ENCODE measurements around the gene PTPRE. TPM values are rescaled to one million over a fixed set of nuclear protein-coding genes. Genes with fewer than 3 reads are reported as not detected.

Gene PTPRE
- total RNA-seq, 1 donor from 2014 or later, result 2.6 TPM

DNA sequence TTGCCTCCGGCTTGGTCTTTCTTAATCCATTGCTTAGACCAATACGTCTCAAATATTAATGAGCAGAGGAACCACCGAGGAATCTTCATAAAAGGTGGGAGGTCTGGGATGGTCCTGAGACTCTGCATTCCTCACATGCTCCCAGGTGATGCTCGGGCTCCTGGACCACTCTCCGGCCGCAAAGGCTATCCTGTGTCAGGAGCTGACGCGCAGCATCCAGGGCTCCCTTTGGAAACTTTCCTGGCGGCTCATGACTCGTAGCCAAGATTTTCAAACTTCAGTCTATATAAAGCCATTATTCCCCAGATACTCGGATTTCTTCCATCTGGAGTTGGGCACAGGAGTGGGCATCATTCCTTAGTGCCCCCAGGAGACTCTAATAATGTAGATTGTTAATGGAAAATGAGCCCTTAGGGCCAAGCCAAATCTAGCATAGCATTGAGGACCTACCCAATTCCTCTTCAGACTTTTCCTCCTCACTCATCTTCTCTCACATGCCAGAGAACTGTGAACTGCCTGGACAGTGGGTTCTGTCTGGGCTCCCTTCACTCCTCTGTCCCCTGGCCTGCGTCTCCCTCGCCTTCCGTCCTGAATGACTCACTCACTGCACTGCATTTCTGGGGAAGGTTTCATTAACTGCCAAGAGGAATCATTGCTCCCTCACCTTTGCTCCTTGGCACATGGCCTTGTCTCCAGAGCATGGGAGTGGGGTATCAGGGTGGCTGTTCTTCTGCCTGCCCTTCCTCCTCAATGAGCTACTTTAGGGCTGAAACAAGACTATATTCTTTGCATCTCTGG, 130.0 kb downstream of the PTPRE start:
- TF ChIP-seq, protein P1, sequence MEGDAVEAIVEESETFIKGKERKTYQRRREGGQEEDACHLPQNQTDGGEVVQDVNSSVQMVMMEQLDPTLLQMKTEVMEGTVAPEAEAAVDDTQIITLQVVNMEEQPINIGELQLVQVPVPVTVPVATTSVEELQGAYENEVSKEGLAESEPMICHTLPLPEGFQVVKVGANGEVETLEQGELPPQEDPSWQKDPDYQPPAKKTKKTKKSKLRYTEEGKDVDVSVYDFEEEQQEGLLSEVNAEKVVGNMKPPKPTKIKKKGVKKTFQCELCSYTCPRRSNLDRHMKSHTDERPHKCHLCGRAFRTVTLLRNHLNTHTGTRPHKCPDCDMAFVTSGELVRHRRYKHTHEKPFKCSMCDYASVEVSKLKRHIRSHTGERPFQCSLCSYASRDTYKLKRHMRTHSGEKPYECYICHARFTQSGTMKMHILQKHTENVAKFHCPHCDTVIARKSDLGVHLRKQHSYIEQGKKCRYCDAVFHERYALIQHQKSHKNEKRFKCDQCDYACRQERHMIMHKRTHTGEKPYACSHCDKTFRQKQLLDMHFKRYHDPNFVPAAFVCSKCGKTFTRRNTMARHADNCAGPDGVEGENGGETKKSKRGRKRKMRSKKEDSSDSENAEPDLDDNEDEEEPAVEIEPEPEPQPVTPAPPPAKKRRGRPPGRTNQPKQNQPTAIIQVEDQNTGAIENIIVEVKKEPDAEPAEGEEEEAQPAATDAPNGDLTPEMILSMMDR (IDR thresholded peaks at IDR 0.05; ENCODE audit: unreplicated experiment), result no peak
- Mint-ChIP-seq H3K27me3 (ENCODE audit: low read depth) (peaks cover 15% of the 10 kb centered on the region), H3K4me1 (no peaks in the 10 kb centered on the region), H3K36me3 (no peaks in the 10 kb centered on the region), H3K9me3 (no peaks in the 10 kb centered on the region), H3K27ac (no peak overlapping the region), H3K4me3 (no peak overlapping the region)
- no peak for DNase-seq (ENCODE audit: low spot score in 2 of 2, unreplicated experiment in 2 of 2)

DNA sequence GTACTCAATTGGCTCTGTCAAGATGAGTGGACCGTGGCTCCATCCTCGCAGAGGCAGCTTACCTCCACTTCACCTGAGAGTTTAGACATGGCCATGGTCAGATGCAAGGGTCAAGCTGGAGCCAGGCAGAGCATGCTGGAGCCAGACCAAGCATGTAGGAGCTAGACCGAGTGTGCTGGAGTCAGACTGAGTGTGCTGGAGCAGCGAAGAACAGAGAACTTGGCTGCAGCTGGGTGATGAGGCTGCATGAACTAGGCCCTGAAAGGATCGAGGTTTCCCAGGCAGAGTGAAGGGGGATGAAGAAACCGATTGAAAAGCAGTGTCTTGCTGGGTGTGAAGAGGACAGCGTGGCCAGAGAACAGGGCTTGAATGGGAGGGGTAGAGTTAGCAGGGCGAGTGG, 133.2 kb downstream of the PTPRE start:
- TF ChIP-seq, protein P1 (IDR thresholded peaks at IDR 0.05; ENCODE audit: unreplicated experiment), result no peak
- DNase-seq (ENCODE audit: low spot score in 2 of 2, unreplicated experiment in 2 of 2), result no peak
- no peak overlapping the region for H3K27ac Mint-ChIP-seq
- H3K4me3 Mint-ChIP-seq, result no peak overlapping the region
- H3K4me1 Mint-ChIP-seq, result no peaks in the 10 kb centered on the region
- peaks cover 24% of the 10 kb centered on the region for H3K27me3 Mint-ChIP-seq (ENCODE audit: low read depth)
- no peaks in the 10 kb centered on the region for H3K9me3 Mint-ChIP-seq
- no peaks in the 10 kb centered on the region for H3K36me3 Mint-ChIP-seq

DNA sequence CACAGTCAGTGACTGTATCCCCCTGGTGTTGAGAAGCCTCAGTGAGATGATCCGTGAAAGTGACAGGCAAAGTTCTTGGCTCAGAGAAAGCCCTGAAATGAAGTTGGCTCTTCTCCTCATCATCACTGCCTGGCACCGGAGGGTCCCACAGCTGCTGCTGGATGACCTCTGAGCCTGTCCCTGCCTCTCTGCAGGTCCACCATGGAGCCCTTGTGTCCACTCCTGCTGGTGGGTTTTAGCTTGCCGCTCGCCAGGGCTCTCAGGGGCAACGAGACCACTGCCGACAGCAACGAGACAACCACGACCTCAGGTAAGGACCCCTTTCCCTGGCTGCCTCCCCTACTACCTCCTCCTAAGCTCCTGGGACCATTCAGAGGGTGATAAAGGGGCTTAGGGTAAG, 133.8 kb downstream of the PTPRE start:
- no peak overlapping the region for H3K27ac Mint-ChIP-seq
- no peaks in the 10 kb centered on the region for H3K4me1 Mint-ChIP-seq
- no peaks in the 10 kb centered on the region for H3K36me3 Mint-ChIP-seq
- no peak overlapping the region for H3K4me3 Mint-ChIP-seq
- H3K9me3 Mint-ChIP-seq, result no peaks in the 10 kb centered on the region
- no peak for DNase-seq (ENCODE audit: low spot score in 2 of 2, unreplicated experiment in 2 of 2)
- peaks cover 22% of the 10 kb centered on the region for H3K27me3 Mint-ChIP-seq (ENCODE audit: low read depth)
- TF ChIP-seq, protein P1 (IDR thresholded peaks at IDR 0.05; ENCODE audit: unreplicated experiment), result no peak

DNA sequence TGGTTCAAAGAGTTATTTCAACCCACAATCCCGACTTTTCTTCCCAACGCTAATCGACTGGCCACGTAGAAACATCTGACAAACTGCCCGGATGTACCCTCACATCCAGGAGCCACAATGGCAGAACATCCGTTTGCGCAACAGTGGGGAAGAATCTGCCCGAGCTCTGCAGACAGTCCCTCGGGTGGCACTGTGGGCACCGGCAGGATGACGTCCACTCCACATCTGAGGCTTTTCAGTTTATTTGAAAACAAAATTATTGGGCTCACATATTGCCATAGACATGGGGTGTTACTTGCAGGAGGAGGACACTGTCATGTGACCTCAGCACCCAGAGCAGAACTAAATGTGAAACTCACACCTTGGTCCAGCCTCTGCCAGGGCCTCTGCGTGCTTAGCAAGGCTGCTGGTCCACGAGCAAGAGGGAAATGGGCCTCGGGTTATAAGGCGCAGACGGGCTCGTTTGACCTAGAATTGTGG, 135.3 kb downstream of the PTPRE start:
- TF ChIP-seq, protein P1 (IDR thresholded peaks at IDR 0.05; ENCODE audit: unreplicated experiment), result no peak
- peaks cover 14% of the 10 kb centered on the region for H3K27me3 Mint-ChIP-seq (ENCODE audit: low read depth)
- H3K36me3 Mint-ChIP-seq, result no peaks in the 10 kb centered on the region
- no peak overlapping the region for H3K27ac Mint-ChIP-seq
- H3K9me3 Mint-ChIP-seq, result no peaks in the 10 kb centered on the region
- H3K4me3 Mint-ChIP-seq, result no peak overlapping the region
- DNase-seq (ENCODE audit: low spot score in 2 of 2, unreplicated experiment in 2 of 2), result no peak
- no peaks in the 10 kb centered on the region for H3K4me1 Mint-ChIP-seq

DNA sequence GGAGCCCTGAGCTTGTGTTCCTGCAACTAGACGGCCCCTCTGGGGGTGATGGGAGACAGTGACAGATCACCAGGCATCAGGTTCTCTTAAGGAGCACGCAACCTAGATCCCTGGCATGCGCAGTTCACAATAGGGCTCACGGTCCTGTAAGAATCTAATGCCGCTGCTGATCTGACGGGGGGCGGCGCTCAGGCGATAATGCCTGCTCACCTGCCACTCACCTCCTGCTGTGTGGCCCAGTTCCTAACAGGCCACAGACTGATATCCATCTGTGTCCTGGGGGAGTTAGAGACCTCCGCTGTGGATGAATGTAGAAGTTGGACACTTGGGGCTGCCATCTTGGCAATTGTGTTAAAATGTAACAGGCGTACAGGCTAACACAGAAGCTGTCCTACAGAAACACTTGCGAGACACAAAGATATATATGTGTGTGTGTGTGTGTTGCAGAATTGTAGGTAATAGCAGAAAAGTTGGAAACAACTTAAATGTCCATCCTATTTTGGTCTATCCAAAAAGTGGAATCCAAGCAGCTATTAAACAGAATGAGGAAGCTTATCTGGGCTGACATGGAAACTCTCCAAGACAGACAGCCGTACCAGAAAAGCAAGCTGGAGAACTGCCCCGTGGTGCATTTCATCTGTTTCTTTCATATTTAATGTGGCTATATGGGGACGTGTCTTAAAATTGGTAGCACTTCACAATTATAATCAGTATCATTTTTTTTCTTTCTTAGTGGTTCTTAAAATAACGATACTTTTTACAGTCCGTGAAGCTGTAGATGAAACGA, 136.5 kb downstream of the PTPRE start:
- TF ChIP-seq, protein P1 (IDR thresholded peaks at IDR 0.05; ENCODE audit: unreplicated experiment), result no peak
- no peak overlapping the region for H3K27ac Mint-ChIP-seq
- H3K4me3 Mint-ChIP-seq, result no peak overlapping the region
- no peaks in the 10 kb centered on the region for H3K9me3 Mint-ChIP-seq
- DNase-seq (ENCODE audit: low spot score in 2 of 2, unreplicated experiment in 2 of 2), result no peak
- H3K4me1 Mint-ChIP-seq, result peaks cover 11% of the 10 kb centered on the region
- peaks cover 14% of the 10 kb centered on the region for H3K27me3 Mint-ChIP-seq (ENCODE audit: low read depth)
- H3K36me3 Mint-ChIP-seq, result no peaks in the 10 kb centered on the region

Data from mesothelial cell of epicardium (in vitro differentiated cells).